Measurements from ENCODE around the gene TRIM2.

TRIM2 gene

GRCh38 chr4:153281476-153281875 lies 77.2 kb downstream of the TRIM2 start:
- TF ChIP-seq CTCF (IDR thresholded peaks at IDR 0.05; ENCODE audit: insufficient read depth, low read depth, low read length, missing control alignments), result no peak
- no peak for DNase-seq (ENCODE audit: low read depth)
- no peak overlapping the region for H3K4me3 ChIP-seq (ENCODE audit: low read depth, low read length)

- H3K4me3 ChIP-seq (ENCODE audit: low read depth, low read length), result no peak overlapping the region
- DNase-seq (ENCODE audit: low read depth), result no peak
- no peak for TF ChIP-seq CTCF (IDR thresholded peaks at IDR 0.05; ENCODE audit: insufficient read depth, low read depth, low read length, missing control alignments)
These were observed 77.8 kb downstream of the TRIM2 start for GRCh38 chr4:153282023-153282422.

DNA sequence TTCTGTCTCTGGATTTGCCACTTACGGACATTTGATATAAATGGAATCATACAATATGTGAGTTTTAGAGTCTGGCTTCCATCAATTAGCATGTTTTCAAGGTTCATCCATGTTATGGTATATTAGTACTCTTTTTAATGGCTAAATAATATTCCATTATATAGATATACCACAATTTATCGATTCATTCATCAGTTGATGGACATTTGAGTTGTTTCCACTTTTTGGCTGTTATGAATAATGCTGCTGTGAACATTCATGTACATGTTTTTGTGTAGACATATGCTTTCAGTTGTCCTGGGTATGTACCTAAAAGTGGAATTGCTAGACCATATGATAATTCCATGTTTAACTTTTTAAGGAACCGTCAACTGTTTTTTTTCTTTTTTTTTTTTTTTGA lies 79.0 kb downstream of the TRIM2 start:
- TF ChIP-seq CTCF (IDR thresholded peaks at IDR 0.05; ENCODE audit: insufficient read depth, low read depth, low read length, missing control alignments), result no peak
- DNase-seq (ENCODE audit: low read depth), result no peak

GRCh38 chr4:153290134-153290533 lies 85.9 kb downstream of the TRIM2 start:
- DNase-seq (ENCODE audit: low read depth), result no peak
- no peak overlapping the region for H3K4me3 ChIP-seq (ENCODE audit: low read depth, low read length)
- TF ChIP-seq CTCF (IDR thresholded peaks at IDR 0.05; ENCODE audit: insufficient read depth, low read depth, low read length, missing control alignments), result no peak

More for the DNA sequence above, 79.0 kb downstream of the TRIM2 start:
- H3K4me3 ChIP-seq (ENCODE audit: low read depth, low read length), result no peak overlapping the region

- H3K4me3 ChIP-seq (ENCODE audit: low read depth, low read length), result no peak overlapping the region
- no peak for TF ChIP-seq CTCF (IDR thresholded peaks at IDR 0.05; ENCODE audit: insufficient read depth, low read depth, low read length, missing control alignments)
These were observed 87.3 kb downstream of the TRIM2 start for GRCh38 chr4:153291562-153291961.

GRCh38 chr4:153292897-153293741 lies 88.9 kb downstream of the TRIM2 start:
- DNase-seq (ENCODE audit: low read depth), result no peak
- no peak for TF ChIP-seq CTCF (IDR thresholded peaks at IDR 0.05; ENCODE audit: insufficient read depth, low read depth, low read length, missing control alignments)
- no peak overlapping the region for H3K4me3 ChIP-seq (ENCODE audit: low read depth, low read length)

More at GRCh38 chr4:153291562-153291961, 87.3 kb downstream of the TRIM2 start:
- no peak for DNase-seq (ENCODE audit: low read depth)

DNA sequence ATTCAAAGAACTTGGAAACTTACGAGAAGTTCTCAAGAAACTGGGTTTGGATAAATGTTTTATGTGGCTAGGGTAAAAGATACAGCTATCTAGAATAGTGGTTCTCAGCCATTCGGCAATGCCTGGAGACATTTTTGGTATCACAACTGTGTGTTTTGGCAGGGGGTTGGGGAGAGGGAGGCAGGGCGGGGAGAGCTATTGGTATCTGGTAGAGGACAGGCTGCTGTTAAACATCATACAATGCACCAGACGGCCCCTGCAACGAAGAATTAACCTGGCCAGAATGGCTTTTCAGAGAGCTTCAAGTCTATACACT lies 89.5 kb downstream of the TRIM2 start:
- DNase-seq (ENCODE audit: low read depth), result no peak
- no peak overlapping the region for H3K4me3 ChIP-seq (ENCODE audit: low read depth, low read length)
- no peak for TF ChIP-seq CTCF (IDR thresholded peaks at IDR 0.05; ENCODE audit: insufficient read depth, low read depth, low read length, missing control alignments)
